Measurements from ENCODE around the gene SFTPD.

Gene SFTPD

GRCh38 chr10:79941146-79941545 lies 7.8 kb downstream of the SFTPD start:
- no peaks in the 10 kb centered on the region for H3K36me3 ChIP-seq (ENCODE audit: control insufficient read depth, low read length)
- H3K27ac ChIP-seq (ENCODE audit: low read depth, low read length): no peak overlapping the region
- no peaks in the 10 kb centered on the region for H4K20me1 ChIP-seq (ENCODE audit: control insufficient read depth, insufficient read depth, low read depth, low read length)
- no peak overlapping the region for H3K4me3 ChIP-seq (ENCODE audit: low read length)
- no peaks in the 10 kb centered on the region for H3K79me2 ChIP-seq (ENCODE audit: control insufficient read depth, low read length)
- H3K4me1 ChIP-seq (ENCODE audit: control insufficient read depth, low read length): peaks cover 25% of the 10 kb centered on the region
- no peak for TF ChIP-seq EZH2phosphoT487 (IDR thresholded peaks at IDR 0.05; ENCODE audit: borderline replicate concordance, low read length)
- no peak for TF ChIP-seq CTCF (IDR thresholded peaks at IDR 0.05; ENCODE audit: low read depth, low read length, poor library complexity, severe bottlenecking)
- no peaks in the 10 kb centered on the region for H3F3A ChIP-seq (ENCODE audit: control insufficient read depth, insufficient read depth)
- no peak overlapping the region for H3K4me2 ChIP-seq (ENCODE audit: low read length)
- H3K9me3 ChIP-seq (ENCODE audit: control insufficient read depth, insufficient read depth, low read length): no peaks in the 10 kb centered on the region
- H3K9me2 ChIP-seq (replicated peaks; ENCODE audit: control insufficient read depth, low read length): no peaks in the 10 kb centered on the region
- peaks cover 16% of the 10 kb centered on the region for H3K27me3 ChIP-seq (ENCODE audit: control insufficient read depth, low read length)

GRCh38 chr10:79940431-79940830 lies 8.5 kb downstream of the SFTPD start:
- Histone ChIP-seq H3K4me1 (ENCODE audit: control insufficient read depth, low read length) (peaks cover 25% of the 10 kb centered on the region), H3K79me2 (ENCODE audit: control insufficient read depth, low read length) (no peaks in the 10 kb centered on the region), H3K9me2 (replicated peaks; ENCODE audit: control insufficient read depth, low read length) (no peaks in the 10 kb centered on the region), H3K27me3 (ENCODE audit: control insufficient read depth, low read length) (peaks cover 16% of the 10 kb centered on the region), H3F3A (ENCODE audit: control insufficient read depth, insufficient read depth) (no peaks in the 10 kb centered on the region), H3K4me3 (ENCODE audit: low read length) (no peak overlapping the region), H3K36me3 (ENCODE audit: control insufficient read depth, low read length) (no peaks in the 10 kb centered on the region), H3K9me3 (ENCODE audit: control insufficient read depth, insufficient read depth, low read length) (no peaks in the 10 kb centered on the region), H3K4me2 (ENCODE audit: low read length) (no peak overlapping the region), H3K27ac (ENCODE audit: low read depth, low read length) (no peak overlapping the region), H4K20me1 (ENCODE audit: control insufficient read depth, insufficient read depth, low read depth, low read length) (no peaks in the 10 kb centered on the region)
- TF ChIP-seq EZH2phosphoT487 (IDR thresholded peaks at IDR 0.05; ENCODE audit: borderline replicate concordance, low read length) (no peak), CTCF (IDR thresholded peaks at IDR 0.05; ENCODE audit: low read depth, low read length, poor library complexity, severe bottlenecking) (no peak)

- Histone ChIP-seq H3K27me3 (ENCODE audit: control insufficient read depth, low read length) (peaks cover 16% of the 10 kb centered on the region), H3K9me2 (replicated peaks; ENCODE audit: control insufficient read depth, low read length) (no peaks in the 10 kb centered on the region), H3K4me3 (ENCODE audit: low read length) (no peak overlapping the region), H3K36me3 (ENCODE audit: control insufficient read depth, low read length) (no peaks in the 10 kb centered on the region), H3K9me3 (ENCODE audit: control insufficient read depth, insufficient read depth, low read length) (no peaks in the 10 kb centered on the region), H3F3A (ENCODE audit: control insufficient read depth, insufficient read depth) (no peaks in the 10 kb centered on the region), H3K27ac (ENCODE audit: low read depth, low read length) (no peak overlapping the region), H4K20me1 (ENCODE audit: control insufficient read depth, insufficient read depth, low read depth, low read length) (no peaks in the 10 kb centered on the region), H3K79me2 (ENCODE audit: control insufficient read depth, low read length) (no peaks in the 10 kb centered on the region), H3K4me1 (ENCODE audit: control insufficient read depth, low read length) (peaks cover 25% of the 10 kb centered on the region), H3K4me2 (ENCODE audit: low read length) (no peak overlapping the region)
- TF ChIP-seq CTCF (IDR thresholded peaks at IDR 0.05; ENCODE audit: low read depth, low read length, poor library complexity, severe bottlenecking) (no peak), EZH2phosphoT487 (IDR thresholded peaks at IDR 0.05; ENCODE audit: borderline replicate concordance, low read length) (no peak)
These were observed 8.9 kb downstream of the SFTPD start for GRCh38 chr10:79939969-79940368.
